ENCODE data around the gene OPRPN.

OPRPN gene, protein sequence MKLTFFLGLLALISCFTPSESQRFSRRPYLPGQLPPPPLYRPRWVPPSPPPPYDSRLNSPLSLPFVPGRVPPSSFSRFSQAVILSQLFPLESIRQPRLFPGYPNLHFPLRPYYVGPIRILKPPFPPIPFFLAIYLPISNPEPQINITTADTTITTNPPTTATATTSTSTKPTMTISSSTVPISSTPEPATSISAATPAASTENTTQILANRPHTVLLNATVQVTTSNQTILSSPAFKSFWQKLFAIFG

DNA sequence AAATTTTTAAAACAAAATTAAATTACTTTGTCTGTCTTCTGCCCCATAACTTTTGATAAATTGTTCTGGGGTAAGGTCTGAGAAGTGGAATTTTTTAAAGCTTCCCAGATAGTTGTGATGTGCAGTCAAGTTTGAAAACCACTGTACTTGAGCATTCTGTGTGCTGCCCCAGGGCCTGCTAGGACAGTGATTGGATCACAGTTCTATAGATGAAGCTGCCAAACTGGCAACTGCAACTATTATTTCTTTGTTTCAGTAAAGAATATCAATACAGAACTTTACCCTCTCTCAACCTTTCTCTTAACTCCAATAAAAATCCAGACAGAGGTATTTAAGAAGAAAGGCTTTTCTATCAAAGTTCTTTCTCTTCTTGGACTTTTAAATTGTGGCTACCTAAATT, at the start of gene OPRPN:
Gene OPRPN, plus strand, starts transcription at position 361 of the 400 bp plus-strand sequence. CDS start 1,346 bp downstream, outside the sequence.
- no peak for DNase-seq

GRCh38 chr4:70356185-70356584, 41.6 kb upstream of the OPRPN start:
- no peak for DNase-seq

- no peak for DNase-seq
Measured at GRCh38 chr4:70359115-70359661, 38.6 kb upstream of the OPRPN start.

DNA sequence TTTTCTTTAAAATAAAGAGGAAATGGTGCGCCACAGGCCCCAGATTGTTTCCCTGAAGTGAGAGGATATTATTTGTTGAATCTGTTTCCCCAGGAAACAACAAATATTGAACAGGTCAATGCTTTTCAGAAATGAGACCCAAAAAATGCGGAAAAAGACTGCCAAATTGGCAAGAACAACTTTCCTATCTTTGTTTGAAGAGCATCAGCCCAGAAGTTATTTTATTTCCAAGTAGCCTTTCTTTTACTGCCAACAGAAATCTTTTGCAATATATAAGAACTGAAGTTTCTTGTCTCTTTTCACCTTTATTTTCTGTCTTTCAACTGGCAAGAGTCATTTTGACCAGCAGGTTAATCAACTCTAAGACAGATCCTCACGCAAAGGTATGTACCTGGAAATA, 37.3 kb upstream of the OPRPN start, which contains the start of gene SMR3A:
Gene SMR3A, plus strand, starts transcription at position 301 of the 400 bp plus-strand sequence. CDS start 1,356 bp downstream, outside the sequence.
- no peak for DNase-seq

DNA sequence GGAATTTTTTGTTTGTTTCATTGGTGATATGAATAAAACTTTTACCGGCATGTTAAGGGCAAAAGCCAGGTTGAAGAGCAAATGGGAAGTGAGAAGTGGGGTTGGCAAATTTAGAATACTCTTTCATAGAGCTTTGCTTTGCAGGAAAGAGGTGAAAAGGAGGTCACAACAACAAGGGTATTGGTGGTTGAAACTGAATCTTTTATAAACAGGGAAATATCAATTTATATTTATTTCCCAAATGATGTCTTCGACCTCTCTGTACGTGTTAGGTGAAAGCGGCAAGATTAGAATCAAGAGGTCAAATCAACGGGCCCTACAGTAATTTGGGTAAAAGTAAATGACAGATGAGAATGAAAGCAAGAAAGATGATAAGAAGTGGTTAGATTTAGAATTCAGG, 33.7 kb upstream of the OPRPN start:
- DNase-seq: no peak

DNA sequence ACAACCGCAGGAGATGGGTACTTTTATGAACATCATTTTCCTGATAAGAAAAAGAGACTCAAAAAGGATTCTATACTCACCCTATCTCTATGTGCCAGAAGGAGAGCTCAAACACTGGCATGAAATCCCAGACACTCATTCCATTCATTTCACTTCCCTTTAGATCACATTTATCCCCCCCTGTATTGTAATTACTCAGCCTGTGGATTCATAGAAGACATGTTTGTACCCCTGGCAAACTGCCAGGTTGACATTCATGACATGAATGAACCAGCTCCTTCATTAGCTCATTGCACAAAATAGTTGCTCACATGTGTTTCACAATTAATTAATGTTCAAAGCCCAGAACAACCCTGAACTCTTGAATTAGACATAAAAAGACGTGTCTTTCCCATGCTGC, 32.3 kb upstream of the OPRPN start:
- peak; percentile 1 for DNase-seq

DNA sequence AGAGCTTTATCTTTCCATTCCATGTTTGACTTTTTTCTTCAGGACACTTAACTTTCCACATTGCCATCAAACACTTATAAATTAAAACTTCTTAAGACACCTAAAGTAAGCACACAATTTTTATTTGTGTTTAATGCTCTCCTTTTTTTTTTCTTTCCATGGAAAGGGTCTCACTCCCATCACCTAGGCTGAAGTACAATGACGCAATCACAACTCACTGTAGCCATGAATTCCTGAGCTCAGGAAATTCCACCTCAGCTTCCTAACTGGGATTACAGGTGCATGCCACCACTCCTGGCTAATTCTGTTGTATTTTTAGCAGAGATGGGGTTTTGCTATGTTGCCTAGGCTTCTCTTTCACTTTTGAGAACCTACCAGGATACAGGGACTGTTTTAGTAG, 29.9 kb upstream of the OPRPN start:
- DNase-seq: no peak

DNA sequence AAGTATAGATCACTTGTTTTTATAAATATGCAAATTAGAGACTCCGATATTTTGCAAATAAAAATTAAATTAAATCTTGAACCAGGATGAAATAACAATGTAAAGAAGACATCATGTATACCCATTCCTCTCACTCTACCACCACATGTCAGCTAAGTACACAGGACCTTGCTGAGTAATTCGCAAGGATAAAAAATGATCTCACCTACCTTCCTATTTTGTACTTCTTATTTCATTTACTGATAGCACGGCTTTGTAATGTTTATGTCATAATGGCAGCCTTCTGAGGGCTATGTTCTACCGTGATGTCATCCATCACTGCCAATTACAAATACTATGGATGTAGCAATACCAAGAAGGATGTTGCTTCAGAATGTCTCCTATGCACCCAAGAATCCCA, 25.8 kb upstream of the OPRPN start:
- DNase-seq: no peak

- no peak for DNase-seq
Measured at GRCh38 chr4:70372760-70373159, 25.0 kb upstream of the OPRPN start.

GRCh38 chr4:70380578-70380977, 17.2 kb upstream of the OPRPN start:
- DNase-seq: no peak

GRCh38 chr4:70382691-70383181, 15.0 kb upstream of the OPRPN start, which contains the start of gene SMR3B:
TSS of gene SMR3B (plus strand) at chr4:70383131. CDS start at chr4:70384511, 1,380 bp downstream.
- no peak for DNase-seq

DNA sequence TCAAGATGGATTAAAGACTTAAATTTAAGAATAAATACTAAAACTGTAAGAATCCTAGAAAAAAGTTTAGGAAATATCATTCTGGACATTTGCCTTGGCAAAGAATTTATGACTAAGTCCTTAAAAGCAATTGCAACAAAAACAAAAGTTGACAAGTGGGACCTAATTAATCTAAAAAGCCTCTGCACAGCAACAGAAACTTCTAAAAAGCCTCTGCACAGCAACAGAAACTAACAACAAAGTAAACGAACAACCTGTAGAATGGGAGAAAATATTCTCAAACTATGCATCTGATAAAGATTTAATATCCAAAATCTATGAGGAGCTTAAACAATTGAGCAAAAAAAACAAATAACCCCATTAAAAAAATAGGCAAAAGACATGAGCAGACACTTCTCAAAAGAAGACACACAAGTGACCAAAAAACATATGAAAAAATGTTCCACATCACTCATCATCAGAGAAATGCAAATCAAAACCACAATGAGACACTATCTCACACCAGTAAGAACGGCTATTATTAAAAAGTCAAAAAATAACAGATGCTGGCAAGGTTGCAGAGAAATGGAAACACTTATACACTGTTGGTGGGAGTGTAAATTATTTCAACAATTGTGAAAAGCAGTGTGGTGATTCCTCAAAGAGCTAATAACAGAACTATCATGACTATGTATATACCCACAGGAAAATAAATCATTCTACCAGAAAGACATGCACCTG, 5.5 kb upstream of the OPRPN start:
- no peak for DNase-seq

DNA sequence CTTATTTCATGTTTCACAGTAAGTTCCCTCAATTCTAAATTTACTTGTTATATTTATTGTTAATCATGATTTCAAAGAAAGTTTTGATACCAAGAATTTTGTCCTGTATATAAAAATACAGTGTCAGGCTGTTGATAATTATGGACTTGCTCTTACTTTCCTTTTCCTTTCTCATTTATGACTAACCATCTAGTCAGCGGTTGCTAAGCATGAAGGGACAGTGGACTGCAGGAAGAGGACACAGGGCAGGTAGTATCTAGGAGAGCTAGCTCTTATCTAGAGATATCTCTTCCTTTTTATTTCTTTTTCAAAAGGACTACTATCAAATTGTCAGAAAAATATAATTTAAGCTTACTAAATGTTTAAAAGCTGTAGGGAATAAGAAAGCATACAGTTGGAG, 1.6 kb downstream of the OPRPN start:
- no peak for DNase-seq

DNA sequence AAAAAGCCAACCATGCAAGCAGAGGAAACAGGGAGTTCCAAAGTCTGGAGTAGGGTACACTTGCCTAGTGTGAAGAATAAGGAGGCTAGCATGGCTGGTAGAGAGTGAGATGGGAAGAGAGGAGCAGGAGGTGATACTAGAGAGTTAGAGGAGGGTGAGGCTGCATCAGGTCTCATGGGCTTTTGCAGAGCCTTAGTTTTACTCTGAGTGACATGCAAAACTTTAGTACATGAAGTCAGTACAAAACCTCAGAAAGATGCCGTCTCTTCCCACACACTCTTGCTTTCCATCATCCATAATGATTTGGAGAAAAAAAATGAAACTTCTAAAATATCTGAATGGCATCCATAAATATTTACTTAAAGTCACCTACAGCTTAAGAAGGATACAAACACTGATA, 5.0 kb downstream of the OPRPN start:
- no peak for DNase-seq

DNA sequence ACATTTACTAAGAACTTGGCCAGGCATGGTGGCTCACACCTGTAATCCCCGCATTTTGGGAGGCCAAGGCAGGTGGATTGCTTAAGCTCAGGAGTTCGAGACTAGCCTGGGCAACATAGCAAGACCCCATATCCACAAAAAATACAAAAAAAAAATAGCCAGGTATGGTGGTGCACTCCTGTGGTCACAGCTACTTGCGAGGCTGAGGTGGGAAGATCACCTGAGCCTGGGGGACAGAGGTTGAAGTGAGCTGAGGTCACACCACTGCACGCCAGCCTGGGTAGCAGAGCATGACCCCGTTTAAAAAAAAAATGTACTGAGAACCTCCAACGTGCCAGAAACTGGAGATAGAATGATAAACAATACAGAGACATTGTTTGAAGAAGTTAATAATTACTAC, 8.0 kb downstream of the OPRPN start:
- DNase-seq: no peak

DNA sequence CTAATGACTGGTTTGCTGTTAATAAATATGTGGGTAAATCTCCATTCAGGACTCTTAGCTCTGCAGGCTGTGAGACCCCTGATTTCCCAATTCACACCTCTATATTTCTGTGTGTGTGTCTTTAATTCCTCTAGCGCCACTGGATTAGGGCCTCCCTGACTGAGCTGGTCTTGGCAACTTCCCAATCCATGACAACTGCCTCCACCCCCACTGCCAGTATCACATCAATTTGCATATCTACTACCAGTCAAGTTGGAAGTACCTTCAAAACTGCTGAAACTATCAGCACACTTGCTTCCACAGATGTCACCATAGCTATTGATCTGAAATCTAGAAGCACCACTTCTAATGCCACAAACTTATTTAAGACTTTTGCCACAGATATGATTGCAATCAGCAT, 27.6 kb downstream of the OPRPN start:
- DNase-seq: no peak

DNA sequence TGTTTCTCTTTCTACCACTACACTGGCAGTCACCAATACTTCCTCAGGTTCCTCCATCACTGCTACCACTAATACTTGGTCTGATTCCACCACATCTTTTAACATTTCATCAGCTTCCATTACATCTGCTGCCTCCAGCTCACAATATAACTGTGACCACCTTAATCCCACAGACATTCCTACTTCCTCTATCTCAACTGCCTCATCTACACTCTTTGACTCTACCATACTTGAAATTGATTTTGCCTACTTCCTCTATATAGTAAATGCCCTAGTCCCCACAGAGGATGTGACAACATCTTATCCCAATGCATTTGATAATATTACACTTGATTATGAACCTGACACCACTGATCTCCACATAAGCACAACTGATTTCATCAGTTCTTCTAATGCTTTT, 29.0 kb downstream of the OPRPN start:
- DNase-seq: no peak

GRCh38 chr4:70437197-70437596, 39.5 kb downstream of the OPRPN start:
- no peak for DNase-seq

- no peak for DNase-seq
Measured at GRCh38 chr4:70442474-70442873, 44.7 kb downstream of the OPRPN start.

GRCh38 chr4:70443329-70443728, 45.6 kb downstream of the OPRPN start:
- DNase-seq: no peak

GRCh38 chr4:70449220-70449619, 51.5 kb downstream of the OPRPN start:
- no peak for DNase-seq

GRCh38 chr4:70452946-70453345, 55.2 kb downstream of the OPRPN start:
- no peak for DNase-seq
